Activated naive CD8-positive, alpha-beta T cell treated with anti-CD3 and anti-CD28 coated beads, Interleukin-2, amount 50 U/mL, for 24 hours (primary cell): ENCODE results near the gene CENPA.

Source experiments
- ATAC-seq: fragments of 150-1000 bp; cut with Tn5 transposase; one replicate; pipeline ENCODE4 v1.10.0; 2021
- DNase-seq: peaks from one replicate; pipeline ENCODE4 v3.0.0; 2021
- H3K27ac Mint-ChIP-seq: one replicate; pipeline ENCODE4 v1.8.0; 2021; ENCODE audit warnings: mild to moderate bottlenecking, mixed read lengths
- H3K27me3 Mint-ChIP-seq: one replicate; pipeline ENCODE4 v1.8.0; 2021; ENCODE audit warnings: mixed read lengths
- H3K36me3 Mint-ChIP-seq: one replicate; pipeline ENCODE4 v1.8.0; 2021; ENCODE audit warnings: low read depth, mixed read lengths
- H3K4me1 Mint-ChIP-seq: one replicate; pipeline ENCODE4 v1.8.0; 2021; ENCODE audit warnings: mixed read lengths
- H3K4me3 Mint-ChIP-seq: one replicate; pipeline ENCODE4 v1.8.0; 2021; ENCODE audit warnings: mild to moderate bottlenecking, moderate library complexity, mixed read lengths
- H3K9me3 Mint-ChIP-seq: one replicate; pipeline ENCODE4 v1.8.0; 2021; ENCODE audit warnings: mixed read lengths

Gene CENPA

GRCh38 chr2:26768759-26769088 is 17.1 kb upstream of the CENPA start:
- no peak overlapping the region for H3K27ac Mint-ChIP-seq
- ATAC-seq (no peak), DNase-seq (no peak)
- H3K36me3 Mint-ChIP-seq, result peaks cover 7% of the 10 kb centered on the region
- H3K9me3 Mint-ChIP-seq, result no peaks in the 10 kb centered on the region
- no peaks in the 10 kb centered on the region for H3K27me3 Mint-ChIP-seq
- H3K4me1 Mint-ChIP-seq, result peaks cover 62% of the 10 kb centered on the region
- H3K4me3 Mint-ChIP-seq, result no peak overlapping the region

- Mint-ChIP-seq H3K4me1 (peaks cover 62% of the 10 kb centered on the region), H3K36me3 (peaks cover 7% of the 10 kb centered on the region), H3K27ac (no peak overlapping the region), H3K27me3 (no peaks in the 10 kb centered on the region), H3K9me3 (no peaks in the 10 kb centered on the region), H3K4me3 (no peak overlapping the region)
- DNase-seq, result peak; percentile 48
- peak; percentile 42 for ATAC-seq
These were observed 16.6 kb upstream of the CENPA start for GRCh38 chr2:26769089-26769761.

- Mint-ChIP-seq H3K36me3 (peaks cover 12% of the 10 kb centered on the region), H3K27me3 (no peaks in the 10 kb centered on the region), H3K9me3 (no peaks in the 10 kb centered on the region), H3K4me1 (peaks cover 50% of the 10 kb centered on the region), H3K27ac (no peak overlapping the region), H3K4me3 (no peak overlapping the region)
- DNase-seq, result peak; percentile 42
- ATAC-seq, result peak; percentile 53
These were observed 14.8 kb upstream of the CENPA start for GRCh38 chr2:26770986-26771586.

- peak; percentile 47 for ATAC-seq
These were observed 13.5 kb upstream of the CENPA start for GRCh38 chr2:26772064-26773001.

GRCh38 chr2:26776195-26776800 is 9.6 kb upstream of the CENPA start:
- H3K9me3 Mint-ChIP-seq, result no peaks in the 10 kb centered on the region
- DNase-seq (no peak), ATAC-seq (no peak)
- no peaks in the 10 kb centered on the region for H3K27me3 Mint-ChIP-seq
- peaks cover 35% of the 10 kb centered on the region for H3K36me3 Mint-ChIP-seq
- no peak overlapping the region for H3K4me3 Mint-ChIP-seq
- peaks cover 21% of the 10 kb centered on the region for H3K4me1 Mint-ChIP-seq
- H3K27ac Mint-ChIP-seq, result peak overlapping the region; percentile 61

More at GRCh38 chr2:26772064-26773001, 13.5 kb upstream of the CENPA start:
- Mint-ChIP-seq H3K27ac (peak overlapping the region; percentile 73), H3K4me3 (no peak overlapping the region), H3K36me3 (peaks cover 19% of the 10 kb centered on the region), H3K9me3 (no peaks in the 10 kb centered on the region), H3K27me3 (no peaks in the 10 kb centered on the region), H3K4me1 (peaks cover 44% of the 10 kb centered on the region)
- no peak for DNase-seq

- Mint-ChIP-seq H3K36me3 (peaks cover 28% of the 10 kb centered on the region), H3K9me3 (no peaks in the 10 kb centered on the region), H3K4me3 (no peak overlapping the region), H3K27ac (no peak overlapping the region), H3K27me3 (no peaks in the 10 kb centered on the region), H3K4me1 (peaks cover 4% of the 10 kb centered on the region)
- ATAC-seq, result no peak
- DNase-seq, result no peak
These were observed 7.8 kb upstream of the CENPA start for GRCh38 chr2:26778098-26778497.

- H3K4me3 Mint-ChIP-seq, result no peak overlapping the region
- no peak overlapping the region for H3K27ac Mint-ChIP-seq
- DNase-seq (no peak), ATAC-seq (peak; percentile 59)
- no peaks in the 10 kb centered on the region for H3K9me3 Mint-ChIP-seq
- peaks cover 4% of the 10 kb centered on the region for H3K4me1 Mint-ChIP-seq
- peaks cover 28% of the 10 kb centered on the region for H3K36me3 Mint-ChIP-seq
- H3K27me3 Mint-ChIP-seq, result no peaks in the 10 kb centered on the region
These were observed 7.3 kb upstream of the CENPA start for GRCh38 chr2:26778507-26778906.

- DNase-seq, result no peak
- Mint-ChIP-seq H3K27ac (no peak overlapping the region), H3K4me1 (peaks cover 8% of the 10 kb centered on the region), H3K27me3 (no peaks in the 10 kb centered on the region), H3K4me3 (no peak overlapping the region), H3K36me3 (peaks cover 30% of the 10 kb centered on the region), H3K9me3 (no peaks in the 10 kb centered on the region)
- no peak for ATAC-seq
These were observed 5.6 kb upstream of the CENPA start for GRCh38 chr2:26780203-26780760.

GRCh38 chr2:26782876-26783704 is 2.8 kb upstream of the CENPA start:
- DNase-seq (no peak), ATAC-seq (no peak)
- Mint-ChIP-seq H3K27ac (no peak overlapping the region), H3K9me3 (no peaks in the 10 kb centered on the region), H3K36me3 (peaks cover 26% of the 10 kb centered on the region), H3K4me3 (no peak overlapping the region), H3K27me3 (peaks cover 9% of the 10 kb centered on the region), H3K4me1 (peaks cover 23% of the 10 kb centered on the region)

- DNase-seq (no peak), ATAC-seq (no peak)
- H3K27me3 Mint-ChIP-seq, result peaks cover 17% of the 10 kb centered on the region
- H3K27ac Mint-ChIP-seq, result no peak overlapping the region
- H3K9me3 Mint-ChIP-seq, result no peaks in the 10 kb centered on the region
- peaks cover 29% of the 10 kb centered on the region for H3K36me3 Mint-ChIP-seq
- H3K4me1 Mint-ChIP-seq, result peaks cover 23% of the 10 kb centered on the region
- peak overlapping the region; percentile 76 for H3K4me3 Mint-ChIP-seq
These were observed 1.2 kb upstream of the CENPA start for GRCh38 chr2:26784570-26785234.

GRCh38 chr2:26786207-26787028 is 562 bp downstream of the CENPA start:
- peak overlapping the region; percentile 65 for H3K27ac Mint-ChIP-seq

GRCh38 chr2:26792720-26793119 is 6.9 kb downstream of the CENPA start:
- H3K27ac Mint-ChIP-seq, result no peak overlapping the region
- H3K4me1 Mint-ChIP-seq, result peaks cover 5% of the 10 kb centered on the region
- H3K36me3 Mint-ChIP-seq, result peaks cover 57% of the 10 kb centered on the region
- ATAC-seq (no peak), DNase-seq (no peak)
- H3K27me3 Mint-ChIP-seq, result peaks cover 10% of the 10 kb centered on the region
- no peak overlapping the region for H3K4me3 Mint-ChIP-seq
- H3K9me3 Mint-ChIP-seq, result peaks cover 5% of the 10 kb centered on the region

More at GRCh38 chr2:26786207-26787028, 562 bp downstream of the CENPA start:
- peak overlapping the region; percentile 91 for H3K4me3 Mint-ChIP-seq
- peaks cover 23% of the 10 kb centered on the region for H3K4me1 Mint-ChIP-seq
- peaks cover 31% of the 10 kb centered on the region for H3K36me3 Mint-ChIP-seq
- H3K9me3 Mint-ChIP-seq, result peaks cover 5% of the 10 kb centered on the region
- H3K27me3 Mint-ChIP-seq, result peaks cover 17% of the 10 kb centered on the region
- ATAC-seq (peak; percentile 4), DNase-seq (peak; percentile 35)
